Lower leg skin (tissue), 3 donors: ENCODE results near the gene FASTKD2.

ENCODE experiments used
- CTCF ChIP-seq, 3 donors: fragments of 450-650 bp; IDR thresholded peaks; one replicate each; pipeline ENCODE4 v1.5.1; 2016; ENCODE audit warnings: antibody characterized with exemption in 3 of 3, mild to moderate bottlenecking in 3 of 3, moderate library complexity in 2 of 3
- POLR2A ChIP-seq, 2 donors: fragments of 450-650 bp; IDR thresholded peaks; one replicate each; pipeline ENCODE4 v1.6.1; 2016 to 2017; ENCODE audit warnings: antibody characterized with exemption in 2 of 2, mild to moderate bottlenecking in 1 of 2, moderate library complexity in 1 of 2

DNA sequence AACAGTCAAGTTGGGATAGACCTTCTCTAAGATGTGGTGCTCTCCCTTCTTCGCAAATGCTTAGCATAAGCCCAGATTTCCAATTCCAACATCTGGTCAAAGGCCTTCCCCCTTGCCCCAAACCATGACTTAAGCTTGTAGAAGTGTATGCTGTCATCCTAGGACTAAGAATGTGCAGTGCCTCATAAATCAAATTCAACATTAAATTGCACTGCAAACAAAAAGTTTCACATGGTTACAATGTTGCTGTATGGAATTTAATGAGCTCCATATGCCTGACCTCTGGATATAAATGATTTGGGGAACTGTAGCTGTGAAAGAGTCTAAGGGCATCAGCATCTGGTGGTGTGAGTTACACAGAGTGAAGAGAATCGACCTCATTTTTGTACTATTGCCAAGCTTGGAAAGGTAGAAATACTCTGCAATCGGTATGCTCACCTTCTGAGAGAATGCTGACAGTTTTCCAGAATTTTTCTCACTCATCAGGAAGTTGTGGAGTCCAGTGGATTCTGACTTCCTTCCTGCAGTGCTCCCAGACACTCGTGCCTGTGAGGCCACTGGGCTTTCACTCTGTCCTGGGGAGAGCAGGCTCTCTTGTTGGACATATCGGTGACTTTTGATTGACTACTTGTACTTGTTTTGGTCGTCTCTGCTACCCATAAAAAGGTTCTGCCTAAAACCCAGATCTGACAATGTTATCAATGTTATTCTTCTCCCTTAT, 40.6 kb downstream of the FASTKD2 start:
- TF ChIP-seq CTCF (IDR thresholded peaks at IDR 0.05) (no peak), POLR2A (IDR thresholded peaks at IDR 0.05) (no peak)
